NCI-H2171 (cell line): ENCODE measurements around the gene ACOXL.

Experiments
- DNase-seq: peaks from one replicate; lab custom pipeline; 2025; lab: John Stamatoyannopoulos, UW

ACOXL gene

GRCh38 chr2:110858135-110858725 lies 125.9 kb downstream of the ACOXL start:
- peak; percentile 4 for DNase-seq

GRCh38 chr2:110858993-110859701 lies 126.8 kb downstream of the ACOXL start:
- DNase-seq, result peak; percentile 30

- no peak for DNase-seq
Observed at GRCh38 chr2:110860630-110861029, 128.3 kb downstream of the ACOXL start.

GRCh38 chr2:110861616-110862260 lies 129.4 kb downstream of the ACOXL start:
- DNase-seq, result no peak

GRCh38 chr2:110863726-110864125 lies 131.4 kb downstream of the ACOXL start:
- DNase-seq, result no peak

GRCh38 chr2:110864176-110864575 lies 131.8 kb downstream of the ACOXL start:
- no peak for DNase-seq

- DNase-seq, result no peak
Observed at GRCh38 chr2:110864731-110865130, 132.4 kb downstream of the ACOXL start.

GRCh38 chr2:110865188-110865587 lies 132.8 kb downstream of the ACOXL start:
- no peak for DNase-seq

GRCh38 chr2:110866045-110866444 lies 133.7 kb downstream of the ACOXL start:
- no peak for DNase-seq

- no peak for DNase-seq
Observed at GRCh38 chr2:110866466-110866865, 134.1 kb downstream of the ACOXL start.

- DNase-seq, result no peak
Observed at GRCh38 chr2:110867078-110867477, 134.7 kb downstream of the ACOXL start.

- DNase-seq, result no peak
Observed at GRCh38 chr2:110868971-110869370, 136.6 kb downstream of the ACOXL start.

- no peak for DNase-seq
Observed at GRCh38 chr2:110869472-110870446, 137.4 kb downstream of the ACOXL start.

GRCh38 chr2:110870545-110870944 lies 138.2 kb downstream of the ACOXL start:
- no peak for DNase-seq

- no peak for DNase-seq
Observed at GRCh38 chr2:110871637-110872036, 139.3 kb downstream of the ACOXL start.

- DNase-seq, result no peak
Observed at GRCh38 chr2:110872521-110872920, 140.1 kb downstream of the ACOXL start.

- DNase-seq, result no peak
Observed at GRCh38 chr2:110873056-110873502, 140.7 kb downstream of the ACOXL start.

- DNase-seq, result no peak
Observed at GRCh38 chr2:110873597-110874452, 141.5 kb downstream of the ACOXL start.

GRCh38 chr2:110874453-110875383 lies 142.3 kb downstream of the ACOXL start:
- no peak for DNase-seq

GRCh38 chr2:110875384-110875725 lies 143.0 kb downstream of the ACOXL start:
- no peak for DNase-seq
